ENCODE data around the gene PRKCA.

GRCh38 chr17:66786107-66786506 lies 483.7 kb downstream of the PRKCA start:
- TF ChIP-seq FOXM1 (IDR thresholded peaks at IDR 0.05; ENCODE audit: low read depth, low read length) (no peak), CTCF (IDR thresholded peaks at IDR 0.05 in 2 of 3, conservative IDR thresholded peaks at IDR 0.05 in 1 of 3; ENCODE audit: control insufficient read depth in 2 of 3, extremely low read depth in 1 of 3, insufficient read depth in 1 of 3, low read depth in 3 of 3, low read length in 3 of 3) (no peak), NFIC (IDR thresholded peaks at IDR 0.05; ENCODE audit: low read depth, low read length) (no peak), MYB (IDR thresholded peaks at IDR 0.05; ENCODE audit: borderline replicate concordance, low read depth, low read length) (no peak), MYC (IDR thresholded peaks at IDR 0.05; ENCODE audit: insufficient read depth, insufficient read length, insufficient replicate concordance, low read length, severe bottlenecking) (no peak), TBL1XR1 (IDR thresholded peaks at IDR 0.05; ENCODE audit: low read depth, low read length) (no peak)

Data from GM12878 (cell line).